B cell (primary cell): ENCODE results near the gene TNPO3.

Experiments
- EZH2 ChIP-seq: IDR thresholded peaks from 2 replicates; pipeline ENCODE4 v1.6.1; 2012; ENCODE audit warnings: borderline replicate concordance, low read depth, mild to moderate bottlenecking, moderate library complexity, low read length; ENCODE audit not compliant: insufficient read depth, poor library complexity, severe bottlenecking
- TF ChIP-seq, protein P1 (sequence below): fragments of 200-600 bp; IDR thresholded peaks from one replicate; pipeline ENCODE4 v1.8.0; 2022; ENCODE audit warnings: antibody characterized with exemption, mild to moderate bottlenecking

DNA sequence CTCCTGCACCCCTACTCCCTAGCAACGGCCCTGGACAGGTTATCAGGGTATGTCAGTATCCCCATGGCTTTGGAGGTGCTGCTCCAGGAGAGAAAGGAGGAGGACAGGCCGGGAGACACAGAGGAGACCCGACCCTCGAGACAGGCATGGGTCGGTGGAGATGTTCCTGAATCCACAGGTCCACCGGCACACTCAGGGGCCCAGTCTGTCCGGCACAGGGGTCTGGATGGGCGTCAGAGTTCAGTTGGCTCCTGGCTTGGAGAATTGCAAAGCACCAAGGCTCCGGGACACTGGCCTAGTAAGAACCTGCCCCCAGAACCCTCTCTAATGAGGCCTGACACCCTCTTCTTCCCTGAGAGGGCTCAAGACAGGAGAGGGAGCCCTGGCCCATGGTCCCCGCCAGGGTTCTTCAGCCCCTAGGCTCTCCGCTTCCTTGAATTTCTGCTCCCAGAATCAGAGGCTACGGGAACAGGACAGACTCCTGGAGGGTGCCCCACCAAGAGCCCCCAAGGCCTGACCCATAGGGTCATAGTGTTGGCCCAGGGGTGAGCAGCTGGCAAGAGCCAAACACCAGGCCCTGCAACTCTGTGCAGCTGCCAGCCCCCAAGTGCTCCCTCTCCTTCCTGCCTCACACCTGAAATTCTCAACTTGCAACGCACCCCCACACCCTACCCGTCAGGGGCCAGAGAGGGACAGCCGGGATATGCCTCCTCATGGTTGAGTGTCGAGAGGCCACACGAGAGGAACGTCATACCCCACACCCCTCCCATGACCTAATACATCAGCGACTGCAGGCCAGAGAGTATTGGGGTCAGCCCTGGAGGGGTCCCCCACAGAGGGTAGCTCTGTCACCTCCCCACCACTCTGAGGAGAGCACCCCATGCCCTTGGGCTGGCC, 122.7 kb downstream of the TNPO3 start:
- TF ChIP-seq, protein P1, sequence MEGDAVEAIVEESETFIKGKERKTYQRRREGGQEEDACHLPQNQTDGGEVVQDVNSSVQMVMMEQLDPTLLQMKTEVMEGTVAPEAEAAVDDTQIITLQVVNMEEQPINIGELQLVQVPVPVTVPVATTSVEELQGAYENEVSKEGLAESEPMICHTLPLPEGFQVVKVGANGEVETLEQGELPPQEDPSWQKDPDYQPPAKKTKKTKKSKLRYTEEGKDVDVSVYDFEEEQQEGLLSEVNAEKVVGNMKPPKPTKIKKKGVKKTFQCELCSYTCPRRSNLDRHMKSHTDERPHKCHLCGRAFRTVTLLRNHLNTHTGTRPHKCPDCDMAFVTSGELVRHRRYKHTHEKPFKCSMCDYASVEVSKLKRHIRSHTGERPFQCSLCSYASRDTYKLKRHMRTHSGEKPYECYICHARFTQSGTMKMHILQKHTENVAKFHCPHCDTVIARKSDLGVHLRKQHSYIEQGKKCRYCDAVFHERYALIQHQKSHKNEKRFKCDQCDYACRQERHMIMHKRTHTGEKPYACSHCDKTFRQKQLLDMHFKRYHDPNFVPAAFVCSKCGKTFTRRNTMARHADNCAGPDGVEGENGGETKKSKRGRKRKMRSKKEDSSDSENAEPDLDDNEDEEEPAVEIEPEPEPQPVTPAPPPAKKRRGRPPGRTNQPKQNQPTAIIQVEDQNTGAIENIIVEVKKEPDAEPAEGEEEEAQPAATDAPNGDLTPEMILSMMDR: no peak
- TF ChIP-seq EZH2: no peak
